Fibroblast of the aortic adventitia (primary cell): Measurements from ENCODE around the gene EPHA2. TPM values are rescaled to one million over a fixed set of nuclear protein-coding genes. Genes with fewer than 3 reads are reported as not detected.

Experiments
- DNase-seq: peaks from one replicate; pipeline ENCODE4 v3.0.0-alpha.2; 2010; ENCODE audit warnings: low read depth
- H3K4me3 ChIP-seq: 2 replicates; pipeline ENCODE4 v1.5.1; 2011; ENCODE audit warnings: low read depth, mild to moderate bottlenecking, control low read depth, low read length, moderate library complexity
- total RNA-seq: library from RNA; depleted of rRNA; stranded (reverse); fragments of >200 nt; gene quantifications from 2 replicates; pipeline ENCODE4 v1.2.3, GENCODE V29; 2012; ENCODE audit warnings: low replicate concordance
- TF ChIP-seq, protein P1 (sequence below): IDR thresholded peaks from 2 replicates; pipeline ENCODE4 v1.5.1; 2011; ENCODE audit warnings: mild to moderate bottlenecking, low read length, control low read depth, inconsistent platforms; ENCODE audit not compliant: insufficient read depth

Gene EPHA2
- total RNA-seq, 1 donor = 7.9 TPM

DNA sequence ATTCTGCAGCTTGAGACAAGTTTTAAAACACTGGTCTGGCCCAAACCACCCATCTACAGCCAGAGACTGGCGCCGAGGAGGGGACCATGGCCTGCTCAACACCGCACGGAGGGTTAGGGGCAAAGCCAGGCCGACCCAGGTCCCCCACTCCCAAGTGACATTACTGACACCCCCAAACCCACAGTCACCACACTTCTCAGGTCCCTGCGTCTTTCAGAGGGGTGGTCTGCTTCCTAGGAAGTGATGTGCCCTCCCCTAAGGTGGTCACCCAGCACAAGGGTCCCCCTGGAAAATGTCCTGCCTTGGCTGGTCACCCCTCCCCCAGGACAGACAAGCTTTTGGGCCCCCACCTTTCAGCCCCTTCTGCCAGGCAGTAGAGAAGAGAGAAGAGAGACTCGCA is 20.8 kb upstream of the EPHA2 start:
- no peak overlapping the region for H3K4me3 ChIP-seq
- TF ChIP-seq, protein P1, sequence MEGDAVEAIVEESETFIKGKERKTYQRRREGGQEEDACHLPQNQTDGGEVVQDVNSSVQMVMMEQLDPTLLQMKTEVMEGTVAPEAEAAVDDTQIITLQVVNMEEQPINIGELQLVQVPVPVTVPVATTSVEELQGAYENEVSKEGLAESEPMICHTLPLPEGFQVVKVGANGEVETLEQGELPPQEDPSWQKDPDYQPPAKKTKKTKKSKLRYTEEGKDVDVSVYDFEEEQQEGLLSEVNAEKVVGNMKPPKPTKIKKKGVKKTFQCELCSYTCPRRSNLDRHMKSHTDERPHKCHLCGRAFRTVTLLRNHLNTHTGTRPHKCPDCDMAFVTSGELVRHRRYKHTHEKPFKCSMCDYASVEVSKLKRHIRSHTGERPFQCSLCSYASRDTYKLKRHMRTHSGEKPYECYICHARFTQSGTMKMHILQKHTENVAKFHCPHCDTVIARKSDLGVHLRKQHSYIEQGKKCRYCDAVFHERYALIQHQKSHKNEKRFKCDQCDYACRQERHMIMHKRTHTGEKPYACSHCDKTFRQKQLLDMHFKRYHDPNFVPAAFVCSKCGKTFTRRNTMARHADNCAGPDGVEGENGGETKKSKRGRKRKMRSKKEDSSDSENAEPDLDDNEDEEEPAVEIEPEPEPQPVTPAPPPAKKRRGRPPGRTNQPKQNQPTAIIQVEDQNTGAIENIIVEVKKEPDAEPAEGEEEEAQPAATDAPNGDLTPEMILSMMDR = no peak
- DNase-seq = no peak

DNA sequence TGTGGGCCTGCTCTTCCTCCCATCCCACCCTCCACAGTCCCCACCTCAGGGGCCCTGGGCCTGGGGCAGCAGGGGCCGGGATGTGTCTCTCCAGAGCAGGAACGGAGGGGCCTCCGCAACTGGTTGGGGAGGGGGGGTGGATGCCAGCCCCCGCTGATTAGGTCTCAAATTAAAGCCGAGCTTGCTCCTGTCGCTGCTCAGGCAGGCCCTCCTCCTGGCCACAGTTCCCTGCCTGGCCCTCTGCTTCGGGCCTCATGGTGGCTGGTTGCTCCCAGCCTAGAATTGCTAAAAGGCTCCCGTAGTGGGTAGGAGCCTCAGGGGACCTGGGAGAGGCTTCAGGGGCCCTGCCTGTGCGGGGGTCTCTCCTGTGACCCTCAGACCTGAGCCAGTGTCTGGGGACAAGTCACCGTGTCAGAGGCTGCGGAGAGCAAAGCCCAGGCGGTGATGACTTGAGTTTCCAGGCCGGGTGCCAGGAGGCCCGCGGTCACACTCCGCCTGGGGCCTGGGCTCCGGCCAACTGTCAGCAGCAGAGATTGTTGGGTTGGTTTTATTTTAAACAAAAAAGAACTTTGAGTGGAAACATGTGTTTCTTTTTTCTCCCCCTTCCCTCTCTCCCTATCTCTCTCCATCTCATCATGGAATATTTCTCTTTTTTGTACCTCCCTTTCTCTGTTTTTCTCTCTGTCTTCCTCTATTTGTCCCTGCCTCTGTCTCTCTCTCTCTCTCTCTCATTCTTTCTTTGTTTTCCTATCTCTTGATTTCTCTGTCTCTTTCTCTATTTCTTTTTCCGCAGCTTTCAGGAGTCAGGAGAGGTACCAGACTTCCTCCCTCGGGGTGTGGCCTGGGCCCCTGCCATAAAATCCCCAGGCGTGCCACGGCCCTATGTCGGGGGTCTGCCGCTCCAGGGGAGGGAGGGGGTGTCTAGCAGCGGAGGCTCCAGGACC is 20.0 kb upstream of the EPHA2 start:
- DNase-seq = peak; percentile 93
- H3K4me3 ChIP-seq = no peak overlapping the region
- TF ChIP-seq, protein P1 = no peak

GRCh38 chr1:16174886-16175598 is 19.2 kb upstream of the EPHA2 start:
- DNase-seq = no peak
- TF ChIP-seq, protein P1 = no peak
- no peak overlapping the region for H3K4me3 ChIP-seq

- TF ChIP-seq, protein P1 = no peak
- H3K4me3 ChIP-seq = no peak overlapping the region
- DNase-seq = no peak
Observed at GRCh38 chr1:16174261-16174868, 18.5 kb upstream of the EPHA2 start.

DNA sequence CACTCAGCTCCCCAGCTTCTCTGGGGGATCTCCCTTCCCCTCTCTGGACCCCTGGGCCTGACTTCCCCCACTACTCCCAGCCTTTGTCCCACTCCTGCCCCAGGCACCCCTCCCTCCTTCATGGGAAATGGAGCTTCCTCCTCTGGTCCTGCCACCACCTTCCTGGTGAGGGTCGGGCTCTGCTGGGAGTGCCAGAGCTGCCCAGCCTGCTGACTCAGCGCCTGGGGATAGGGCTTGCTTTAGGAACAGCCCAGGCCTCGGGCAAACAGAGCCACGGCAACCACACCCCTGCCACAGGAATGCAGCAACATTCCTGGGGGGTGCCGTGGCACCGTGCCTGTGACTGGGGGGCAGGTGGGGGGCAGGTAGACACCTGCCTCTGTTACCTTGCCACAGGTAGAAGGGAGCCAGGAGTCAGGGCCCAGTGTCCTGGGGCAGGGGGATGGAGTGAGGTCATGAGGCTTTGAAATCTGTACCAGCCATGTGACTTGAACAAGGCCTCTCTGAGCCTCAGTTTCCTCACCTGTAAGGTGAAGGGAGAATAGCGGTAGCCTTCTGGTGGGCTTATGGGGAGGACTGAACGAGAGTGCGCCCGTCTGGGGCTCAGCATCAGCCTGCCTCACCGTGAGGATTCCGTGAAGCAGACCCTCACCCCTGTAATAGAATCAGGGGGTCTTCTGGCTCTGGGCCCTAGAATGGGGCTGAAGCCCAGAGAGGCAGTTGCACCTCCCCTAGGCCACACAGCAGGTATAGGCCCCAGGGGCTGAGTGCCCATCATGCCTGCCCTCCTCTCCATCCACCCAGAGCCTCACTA is 17.8 kb upstream of the EPHA2 start:
- TF ChIP-seq, protein P1 = no peak
- no peak overlapping the region for H3K4me3 ChIP-seq
- peak; percentile 73 for DNase-seq

- DNase-seq = peak; percentile 68
- TF ChIP-seq, protein P1 = no peak
- H3K4me3 ChIP-seq = no peak overlapping the region
Observed at GRCh38 chr1:16172964-16173446, 17.1 kb upstream of the EPHA2 start.
